Osteocyte (in vitro differentiated cells): ENCODE measurements around the gene TRMO. TPM values are rescaled to one million over a fixed set of nuclear protein-coding genes. Genes with fewer than 3 reads are reported as not detected.

Source experiments
- DNase-seq: peaks from one replicate; pipeline ENCODE4 v3.0.0; 2021; ENCODE audit warnings: mixed read lengths; ENCODE audit not compliant: unreplicated experiment; ENCODE audit errors: extremely low spot score
- H3K27ac Mint-ChIP-seq: one replicate; pipeline ENCODE4 v1.8.0; 2021; ENCODE audit warnings: mild to moderate bottlenecking, mixed read lengths; ENCODE audit not compliant: unreplicated experiment
- H3K27me3 Mint-ChIP-seq: one replicate; pipeline ENCODE4 v1.8.0; 2021; ENCODE audit warnings: mixed read lengths; ENCODE audit not compliant: unreplicated experiment
- H3K36me3 Mint-ChIP-seq: one replicate; pipeline ENCODE4 v1.8.0; 2021; ENCODE audit warnings: mixed read lengths; ENCODE audit not compliant: unreplicated experiment
- H3K4me1 Mint-ChIP-seq: one replicate; pipeline ENCODE4 v1.8.0; 2021; ENCODE audit warnings: mixed read lengths; ENCODE audit not compliant: unreplicated experiment
- H3K4me3 Mint-ChIP-seq: one replicate; pipeline ENCODE4 v1.8.0; 2021; ENCODE audit warnings: mild to moderate bottlenecking, moderate library complexity, mixed read lengths; ENCODE audit not compliant: unreplicated experiment
- H3K9me3 Mint-ChIP-seq: one replicate; pipeline ENCODE4 v1.8.0; 2021; ENCODE audit warnings: mixed read lengths; ENCODE audit not compliant: unreplicated experiment
- total RNA-seq: library from RNA; stranded (reverse); gene quantifications from 2 replicates; pipeline ENCODE4 v1.2.1, GENCODE V29; 2021
- TF ChIP-seq, protein P1 (sequence below): fragments of 200-600 bp; sonication (generic); IDR thresholded peaks from 2 replicates; pipeline ENCODE4 v1.5.0; 2021; ENCODE audit warnings: antibody characterized with exemption, mild to moderate bottlenecking, moderate library complexity

Gene TRMO
- total RNA-seq, 1 donor from 2014 or later, result 10.6 TPM

DNA sequence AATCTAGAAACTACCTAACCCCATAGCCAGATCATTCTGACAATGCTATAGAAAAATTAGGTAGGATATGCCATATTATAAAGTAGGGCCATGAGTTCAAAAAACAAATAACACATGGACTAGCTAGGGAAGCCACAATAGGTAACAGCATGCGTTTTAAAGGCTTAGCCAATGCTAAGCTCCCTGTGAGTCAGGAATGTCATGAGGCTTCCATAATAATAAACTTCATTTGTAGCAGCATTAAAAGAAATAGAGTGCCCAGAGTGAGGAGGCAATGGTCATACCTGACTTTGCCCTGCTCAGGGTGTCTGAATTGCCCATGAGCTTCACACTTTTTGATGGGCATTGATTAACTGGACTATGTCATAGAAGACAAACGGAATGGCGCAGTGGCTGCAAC is 53.4 kb downstream of the TRMO start:
- Mint-ChIP-seq H3K4me3 (no peak overlapping the region), H3K4me1 (no peaks in the 10 kb centered on the region), H3K27me3 (peaks cover 53% of the 10 kb centered on the region)

DNA sequence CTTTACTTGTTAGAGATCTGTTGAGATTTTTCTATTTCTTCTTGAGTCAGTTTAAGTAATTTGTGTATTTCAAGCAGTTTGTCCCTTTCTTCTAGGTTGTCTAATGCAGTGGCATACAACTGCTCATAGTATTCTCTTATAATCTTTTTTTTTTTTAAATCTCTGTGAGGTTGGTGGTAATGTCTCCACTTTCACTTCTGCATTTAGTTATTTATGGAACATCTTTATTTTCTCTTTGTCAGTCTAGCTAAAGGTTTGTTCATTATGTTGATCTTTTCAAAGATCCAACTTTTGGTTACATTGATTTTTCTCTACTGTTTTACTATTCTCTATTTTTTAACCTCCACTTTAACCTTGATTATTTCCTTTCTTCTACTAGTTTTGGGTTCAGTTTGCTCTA is 55.5 kb downstream of the TRMO start:
- TF ChIP-seq, protein P1, sequence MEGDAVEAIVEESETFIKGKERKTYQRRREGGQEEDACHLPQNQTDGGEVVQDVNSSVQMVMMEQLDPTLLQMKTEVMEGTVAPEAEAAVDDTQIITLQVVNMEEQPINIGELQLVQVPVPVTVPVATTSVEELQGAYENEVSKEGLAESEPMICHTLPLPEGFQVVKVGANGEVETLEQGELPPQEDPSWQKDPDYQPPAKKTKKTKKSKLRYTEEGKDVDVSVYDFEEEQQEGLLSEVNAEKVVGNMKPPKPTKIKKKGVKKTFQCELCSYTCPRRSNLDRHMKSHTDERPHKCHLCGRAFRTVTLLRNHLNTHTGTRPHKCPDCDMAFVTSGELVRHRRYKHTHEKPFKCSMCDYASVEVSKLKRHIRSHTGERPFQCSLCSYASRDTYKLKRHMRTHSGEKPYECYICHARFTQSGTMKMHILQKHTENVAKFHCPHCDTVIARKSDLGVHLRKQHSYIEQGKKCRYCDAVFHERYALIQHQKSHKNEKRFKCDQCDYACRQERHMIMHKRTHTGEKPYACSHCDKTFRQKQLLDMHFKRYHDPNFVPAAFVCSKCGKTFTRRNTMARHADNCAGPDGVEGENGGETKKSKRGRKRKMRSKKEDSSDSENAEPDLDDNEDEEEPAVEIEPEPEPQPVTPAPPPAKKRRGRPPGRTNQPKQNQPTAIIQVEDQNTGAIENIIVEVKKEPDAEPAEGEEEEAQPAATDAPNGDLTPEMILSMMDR, result no peak
- Mint-ChIP-seq H3K36me3 (peaks cover 5% of the 10 kb centered on the region), H3K27me3 (peaks cover 62% of the 10 kb centered on the region), H3K4me1 (no peaks in the 10 kb centered on the region), H3K4me3 (no peak overlapping the region), H3K27ac (no peak overlapping the region), H3K9me3 (peaks cover 25% of the 10 kb centered on the region)
- DNase-seq, result no peak

More for the DNA sequence above, 53.4 kb downstream of the TRMO start:
- Mint-ChIP-seq H3K36me3 (peaks cover 5% of the 10 kb centered on the region), H3K9me3 (peaks cover 25% of the 10 kb centered on the region), H3K27ac (no peak overlapping the region)
- TF ChIP-seq, protein P1, result no peak
- no peak for DNase-seq

DNA sequence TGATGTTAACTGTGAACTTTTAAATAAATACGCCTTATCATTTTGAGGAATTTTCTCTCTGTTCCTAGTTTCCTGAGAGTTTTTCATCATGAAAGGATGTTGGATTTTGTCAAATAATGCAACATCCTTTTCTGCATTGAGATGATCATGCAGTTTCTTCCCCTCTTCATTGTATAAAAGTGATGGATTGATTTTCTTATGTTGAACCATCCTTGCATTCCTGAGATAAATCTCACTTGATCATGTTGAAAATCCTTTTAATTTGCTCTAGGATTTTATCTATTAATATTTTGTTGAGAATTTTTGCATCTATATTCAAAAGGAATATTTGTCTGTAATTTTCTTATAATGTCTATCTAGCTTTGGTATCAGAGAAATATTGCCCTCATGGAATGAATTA is 56.0 kb downstream of the TRMO start:
- no peak for DNase-seq
- TF ChIP-seq, protein P1, result no peak
- Mint-ChIP-seq H3K4me3 (no peak overlapping the region), H3K9me3 (peaks cover 25% of the 10 kb centered on the region), H3K4me1 (no peaks in the 10 kb centered on the region), H3K27me3 (peaks cover 62% of the 10 kb centered on the region), H3K27ac (no peak overlapping the region), H3K36me3 (peaks cover 5% of the 10 kb centered on the region)

DNA sequence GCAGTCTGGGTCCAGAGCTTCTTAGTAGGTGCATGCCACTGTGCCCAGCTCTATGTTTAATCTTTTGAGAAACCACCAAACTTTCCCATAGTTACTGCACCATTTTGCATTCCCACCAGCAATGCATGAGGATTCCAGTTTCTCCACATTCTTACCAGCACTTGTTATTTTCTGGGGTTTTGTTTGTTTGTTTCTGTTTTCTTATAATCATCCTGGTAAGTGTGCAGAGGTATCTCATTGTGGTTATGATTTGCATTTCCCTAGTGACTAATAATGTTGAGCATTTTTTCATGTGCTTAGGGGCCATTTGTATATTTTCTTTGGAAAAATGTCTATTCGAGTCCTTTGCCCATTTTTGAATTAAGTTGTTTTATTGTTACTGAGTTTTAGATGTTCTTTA is 57.9 kb downstream of the TRMO start:
- no peak for DNase-seq
- H3K27me3 Mint-ChIP-seq, result peaks cover 67% of the 10 kb centered on the region
- no peak overlapping the region for H3K27ac Mint-ChIP-seq
- TF ChIP-seq, protein P1, result no peak
- H3K9me3 Mint-ChIP-seq, result peaks cover 25% of the 10 kb centered on the region
- peaks cover 5% of the 10 kb centered on the region for H3K36me3 Mint-ChIP-seq
- H3K4me3 Mint-ChIP-seq, result no peak overlapping the region
- no peaks in the 10 kb centered on the region for H3K4me1 Mint-ChIP-seq

DNA sequence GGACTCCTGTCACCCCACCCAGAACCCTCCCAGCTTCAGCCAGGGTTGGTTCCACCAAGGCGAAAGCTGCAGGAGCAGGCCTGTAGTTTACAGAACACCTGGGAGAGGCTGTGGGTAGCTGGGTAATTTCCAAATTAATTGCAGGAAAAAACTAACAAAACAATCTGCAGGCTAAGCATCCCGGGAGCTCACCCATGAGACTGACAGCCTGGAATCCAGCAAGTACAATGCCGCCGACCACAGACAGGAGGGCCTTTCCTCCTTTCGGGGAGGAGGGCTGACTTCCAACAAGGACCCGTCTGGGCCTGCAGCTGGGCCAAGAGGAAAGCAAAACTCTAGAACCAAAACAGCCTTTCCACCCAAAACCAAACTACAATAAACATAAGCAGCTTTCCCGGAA is 59.0 kb downstream of the TRMO start:
- Mint-ChIP-seq H3K9me3 (peaks cover 25% of the 10 kb centered on the region), H3K36me3 (peaks cover 5% of the 10 kb centered on the region), H3K27ac (no peak overlapping the region), H3K4me1 (no peaks in the 10 kb centered on the region), H3K27me3 (peaks cover 69% of the 10 kb centered on the region), H3K4me3 (no peak overlapping the region)
- TF ChIP-seq, protein P1, result no peak
- no peak for DNase-seq
